ENCODE data around the gene CRYBB2. TPM values are rescaled to one million over a fixed set of nuclear protein-coding genes. Genes with fewer than 3 reads are reported as not detected.
A peak's percentile ranks its signal among the peaks of the same experiment; 100 is the strongest.
"Not testable (repeated sequence)": the region's sequence is repeated elsewhere in the genome, so short reads cannot be mapped to it uniquely, and the experiment has no call there.

CRYBB2 gene
- total RNA-seq, 4 donors from 2014 or later = 1.6 to 9.9 (median 2.7) TPM; not detected in 1

- H3K27me3 ChIP-seq = no peaks in the 10 kb centered on the region
- H3K27ac ChIP-seq = no peak overlapping the region
- H3K4me1 ChIP-seq = no peaks in the 10 kb centered on the region
- TF ChIP-seq CTCF (IDR thresholded peaks at IDR 0.05) = no peak
- TF ChIP-seq POLR2A (IDR thresholded peaks at IDR 0.05) = no peak
- no peak for DNase-seq
- H3K36me3 ChIP-seq = peaks cover 0 to 83% (median 0%) of the 10 kb centered on the region in 3 donors
- peaks cover 0 to 4% (median 0%) of the 10 kb centered on the region in 4 donors for H3K9me3 ChIP-seq
- H3K4me3 ChIP-seq = no peak overlapping the region
Observed at GRCh38 chr22:25176175-25176574, 43.3 kb upstream of the CRYBB2 start.

- no peak for TF ChIP-seq POLR2A (IDR thresholded peaks at IDR 0.05)
- no peak for TF ChIP-seq CTCF (IDR thresholded peaks at IDR 0.05)
- peaks cover 0 to 4% (median 0%) of the 10 kb centered on the region in 4 donors for H3K9me3 ChIP-seq
- H3K4me1 ChIP-seq = no peaks in the 10 kb centered on the region
- no peak overlapping the region for H3K27ac ChIP-seq
- no peak overlapping the region for H3K4me3 ChIP-seq
- no peaks in the 10 kb centered on the region for H3K27me3 ChIP-seq
- DNase-seq = no peak
- H3K36me3 ChIP-seq = peaks cover 0 to 82% (median 0%) of the 10 kb centered on the region in 3 donors
Observed at GRCh38 chr22:25176799-25177198, 42.6 kb upstream of the CRYBB2 start.

- no peaks in the 10 kb centered on the region for H3K27me3 ChIP-seq
- no peak for TF ChIP-seq CTCF (IDR thresholded peaks at IDR 0.05)
- TF ChIP-seq POLR2A (IDR thresholded peaks at IDR 0.05) = no peak
- DNase-seq = no peak
- H3K27ac ChIP-seq = no peak overlapping the region
- H3K9me3 ChIP-seq = peaks cover 0 to 4% (median 0%) of the 10 kb centered on the region in 4 donors
- H3K4me1 ChIP-seq = no peaks in the 10 kb centered on the region
- no peak overlapping the region for H3K4me3 ChIP-seq
- H3K36me3 ChIP-seq = peaks cover 0 to 83% (median 0%) of the 10 kb centered on the region in 3 donors
Observed at GRCh38 chr22:25177226-25177625, 42.2 kb upstream of the CRYBB2 start.

- Histone ChIP-seq H3K4me3 (no peak overlapping the region), H3K9me3 (peaks cover 0 to 4% (median 0%) of the 10 kb centered on the region in 4 donors), H3K27ac (no peak overlapping the region), H3K4me1 (no peaks in the 10 kb centered on the region), H3K36me3 (peaks cover 0 to 85% (median 0%) of the 10 kb centered on the region in 3 donors), H3K27me3 (no peaks in the 10 kb centered on the region)
- no peak for TF ChIP-seq CTCF (IDR thresholded peaks at IDR 0.05)
- no peak for TF ChIP-seq POLR2A (IDR thresholded peaks at IDR 0.05)
- no peak for DNase-seq
Observed at GRCh38 chr22:25177895-25178294, 41.5 kb upstream of the CRYBB2 start.

- H3K36me3 ChIP-seq = peaks cover 0 to 85% (median 0%) of the 10 kb centered on the region in 3 donors
- DNase-seq = peak in 1 of 3 donors; percentile 56
Observed at GRCh38 chr22:25178348-25178747, 41.1 kb upstream of the CRYBB2 start.

GRCh38 chr22:25178869-25179631 is 40.4 kb upstream of the CRYBB2 start:
- H3K27me3 ChIP-seq, H3K4me1 ChIP-seq, H3K27ac ChIP-seq, H3K4me3 ChIP-seq, H3K9me3 ChIP-seq, DNase-seq: not testable (repeated sequence)
- H3K36me3 ChIP-seq = peaks cover 0 to 82% (median 0%) of the 10 kb centered on the region in 3 donors

More at GRCh38 chr22:25178348-25178747, 41.1 kb upstream of the CRYBB2 start:
- not testable (repeated sequence) for H3K9me3 ChIP-seq, H3K4me1 ChIP-seq, H3K27me3 ChIP-seq, H3K4me3 ChIP-seq
- H3K27ac ChIP-seq = peak overlapping the region in 1 of 4 donors; percentile 42

Data from Peyer's patch (tissue), 4 donors.